GM19238 (cell line): ENCODE data around the gene MAG.
A peak's percentile ranks its signal among the peaks of the same experiment; 100 is the strongest.

Source experiments
- DNase-seq: peaks from one replicate; pipeline ENCODE4 v3.0.0; 2011; ENCODE audit warnings: low spot score; ENCODE audit not compliant: insufficient read length

Gene MAG

DNA sequence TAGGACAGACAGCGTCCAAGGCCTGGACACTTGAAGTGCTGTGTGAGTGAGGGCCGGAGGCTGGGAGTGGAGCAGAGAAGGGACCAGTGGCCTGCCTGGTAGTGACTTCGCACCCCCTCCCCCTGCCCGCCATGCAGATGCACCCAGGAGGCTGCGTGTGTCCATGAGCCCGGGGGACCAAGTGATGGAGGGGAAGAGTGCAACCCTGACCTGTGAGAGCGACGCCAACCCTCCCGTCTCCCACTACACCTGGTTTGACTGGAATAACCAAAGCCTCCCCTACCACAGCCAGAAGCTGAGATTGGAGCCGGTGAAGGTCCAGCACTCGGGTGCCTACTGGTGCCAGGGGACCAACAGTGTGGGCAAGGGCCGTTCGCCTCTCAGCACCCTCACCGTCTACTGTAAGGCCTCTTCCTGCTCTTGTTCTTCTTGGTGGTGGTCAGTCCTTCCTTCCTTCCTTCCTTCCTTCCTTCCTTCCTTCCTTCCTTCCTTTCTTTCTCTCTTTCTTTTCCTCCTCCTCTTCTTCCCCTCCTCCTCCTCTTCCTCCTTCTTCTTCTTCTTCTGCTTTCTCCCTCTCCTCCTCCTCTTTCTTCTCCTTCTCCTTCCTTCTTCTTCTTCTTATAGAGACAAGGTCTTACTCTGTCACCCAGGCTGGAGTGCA is 49.7 kb downstream of the MAG start:
- DNase-seq: no peak

DNA sequence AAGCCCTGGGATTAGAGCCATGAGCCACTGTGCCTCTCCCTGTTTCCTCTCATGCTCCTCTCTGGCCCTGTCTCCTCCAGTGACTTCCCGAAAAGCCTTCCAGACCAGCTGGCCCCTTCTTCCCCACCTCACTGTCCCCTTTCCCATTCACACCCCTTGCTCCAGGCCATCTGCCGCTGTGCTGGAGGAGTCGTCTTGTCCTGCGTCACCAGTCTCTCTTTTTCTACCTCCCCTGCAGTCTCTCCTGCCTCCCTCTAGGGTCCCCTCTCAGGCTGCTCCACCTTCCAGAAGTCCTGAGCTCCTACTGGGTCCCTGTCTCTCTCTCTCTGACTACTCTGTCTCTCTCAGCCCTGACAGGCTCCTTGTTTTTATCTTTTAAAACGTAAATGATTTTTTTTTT is 50.5 kb downstream of the MAG start:
- no peak for DNase-seq

DNA sequence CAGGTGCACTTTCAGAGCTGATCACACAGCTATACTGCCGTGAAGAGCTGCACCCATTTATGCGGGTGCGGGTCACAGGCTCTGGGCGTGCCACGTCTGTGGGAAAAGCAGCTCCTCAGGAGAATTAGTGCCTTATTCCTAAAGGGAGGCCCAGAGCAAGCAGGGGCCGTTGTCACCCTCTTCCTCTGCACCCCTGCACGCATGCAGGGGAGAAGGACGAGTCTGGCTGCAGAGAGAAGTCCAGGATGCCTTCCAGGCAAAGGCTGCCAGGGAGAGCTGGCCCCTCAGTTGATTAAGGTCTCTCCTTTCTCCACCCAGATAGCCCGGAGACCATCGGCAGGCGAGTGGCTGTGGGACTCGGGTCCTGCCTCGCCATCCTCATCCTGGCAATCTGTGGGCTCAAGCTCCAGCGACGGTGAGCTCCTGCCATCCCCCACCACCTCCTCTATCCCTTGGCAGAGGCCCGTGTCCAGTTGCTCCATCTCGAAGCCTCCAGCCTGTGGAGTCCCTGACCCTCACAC is 52.6 kb downstream of the MAG start:
- DNase-seq: no peak

DNA sequence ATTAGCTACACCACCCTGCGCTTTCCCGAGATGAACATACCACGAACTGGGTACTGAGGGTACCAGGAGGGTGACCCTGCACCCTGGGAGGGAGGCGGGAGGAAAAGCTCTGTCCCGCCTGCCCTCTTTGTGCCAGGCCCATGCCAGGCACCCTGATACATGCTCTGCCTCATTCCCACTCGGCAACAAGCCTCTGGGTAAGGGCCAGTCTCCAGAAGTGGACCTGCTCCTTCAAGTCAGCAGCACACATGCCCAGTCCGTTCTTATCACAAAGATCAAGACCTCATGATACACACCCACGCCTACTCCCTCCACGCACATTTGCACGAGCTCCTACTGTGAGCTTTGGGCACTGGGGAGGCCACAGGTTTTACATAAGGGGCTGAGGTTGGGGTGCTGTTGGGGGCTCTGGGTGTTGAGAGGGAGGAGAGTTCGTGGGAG is 53.7 kb downstream of the MAG start:
- no peak for DNase-seq

DNA sequence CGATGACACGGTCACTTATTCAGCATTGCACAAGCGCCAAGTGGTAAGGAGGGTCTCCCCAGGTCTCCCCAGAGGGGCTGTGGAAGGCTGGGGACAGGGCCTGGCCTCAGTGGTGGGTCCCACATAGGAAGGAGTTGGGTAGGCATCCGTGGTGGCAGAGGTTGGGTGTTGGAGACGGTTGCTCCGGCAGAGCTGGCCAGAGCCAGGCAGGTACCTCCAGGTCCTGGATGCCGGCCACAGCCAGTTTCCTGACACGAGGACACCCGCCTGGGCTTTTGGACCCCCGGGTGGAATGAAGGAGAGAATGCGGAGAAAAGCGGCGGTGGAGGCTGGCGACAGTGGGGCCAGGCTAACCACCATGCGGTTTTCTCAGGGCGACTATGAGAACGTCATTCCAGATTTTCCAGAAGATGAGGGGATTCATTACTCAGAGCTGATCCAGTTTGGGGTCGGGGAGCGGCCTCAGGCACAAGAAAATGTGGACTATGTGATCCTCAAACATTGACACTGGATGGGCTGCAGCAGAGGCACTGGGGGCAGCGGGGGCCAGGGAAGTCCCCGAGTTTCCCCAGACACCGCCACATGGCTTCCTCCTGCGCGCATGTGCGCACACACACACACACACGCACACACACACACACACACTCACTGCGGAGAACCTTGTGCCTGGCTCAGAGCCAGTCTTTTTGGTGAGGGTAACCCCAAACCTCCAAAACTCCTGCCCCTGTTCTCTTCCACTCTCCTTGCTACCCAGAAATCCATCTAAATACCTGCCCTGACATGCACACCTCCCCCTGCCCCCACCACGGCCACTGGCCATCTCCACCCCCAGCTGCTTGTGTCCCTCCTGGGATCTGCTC is 54.5 kb downstream of the MAG start:
- peak; percentile 62 for DNase-seq

DNA sequence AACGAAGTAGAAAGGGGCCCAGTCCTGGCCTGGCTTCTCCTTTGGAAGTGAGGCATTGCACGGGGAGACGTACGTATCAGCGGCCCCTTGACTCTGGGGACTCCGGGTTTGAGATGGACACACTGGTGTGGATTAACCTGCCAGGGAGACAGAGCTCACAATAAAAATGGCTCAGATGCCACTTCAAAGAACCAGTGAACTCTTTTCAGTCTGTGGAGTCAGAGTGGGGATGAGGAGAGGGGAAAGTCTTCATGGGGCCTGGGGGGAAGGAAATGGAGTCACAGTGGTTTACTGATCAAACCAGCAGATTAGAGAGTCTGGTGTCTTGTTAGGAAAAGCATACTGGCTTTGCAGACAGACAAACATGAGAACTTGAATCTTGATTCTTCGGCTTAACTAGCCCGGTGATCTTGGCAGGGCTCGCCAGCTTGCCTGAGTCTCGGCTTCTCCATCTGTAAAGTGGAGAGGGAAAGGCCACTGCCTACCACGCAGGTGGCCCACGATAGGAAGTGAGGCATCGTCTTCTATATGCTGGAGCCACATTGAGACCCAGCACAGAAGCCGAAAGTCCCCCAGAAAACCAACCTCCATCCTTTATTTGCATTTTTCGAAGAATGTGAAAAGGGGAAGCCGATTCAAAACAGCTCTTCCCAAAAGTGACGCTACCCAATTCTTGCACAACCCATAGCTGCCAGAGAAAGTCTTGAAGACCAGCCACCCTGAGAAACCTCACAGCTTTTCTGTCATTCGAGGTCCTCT is 55.4 kb downstream of the MAG start, which contains the start of gene FFAR1:
Gene FFAR1, plus strand, starts transcription at position 732 of the 759 bp plus-strand sequence. CDS start 3,650 bp downstream, outside the sequence.
- DNase-seq: peak; percentile 76

DNA sequence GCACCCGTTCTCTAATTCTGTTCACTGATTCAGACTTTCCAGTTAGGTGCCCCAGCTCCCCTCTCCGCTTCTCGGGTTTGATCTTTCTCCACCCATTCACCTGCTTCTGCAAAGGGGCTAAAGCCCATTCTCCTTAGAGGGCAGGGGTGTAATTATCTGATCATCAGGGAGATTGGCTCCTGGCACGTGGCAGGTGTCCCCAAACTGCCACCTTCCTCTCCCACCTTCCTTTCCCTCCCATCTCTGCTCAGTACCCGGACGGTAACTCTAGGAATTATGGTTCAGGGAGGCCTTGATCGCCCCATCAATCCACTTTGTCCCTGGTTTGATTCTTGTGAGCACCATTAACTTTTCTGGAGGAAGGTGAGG is 56.0 kb downstream of the MAG start:
- no peak for DNase-seq

DNA sequence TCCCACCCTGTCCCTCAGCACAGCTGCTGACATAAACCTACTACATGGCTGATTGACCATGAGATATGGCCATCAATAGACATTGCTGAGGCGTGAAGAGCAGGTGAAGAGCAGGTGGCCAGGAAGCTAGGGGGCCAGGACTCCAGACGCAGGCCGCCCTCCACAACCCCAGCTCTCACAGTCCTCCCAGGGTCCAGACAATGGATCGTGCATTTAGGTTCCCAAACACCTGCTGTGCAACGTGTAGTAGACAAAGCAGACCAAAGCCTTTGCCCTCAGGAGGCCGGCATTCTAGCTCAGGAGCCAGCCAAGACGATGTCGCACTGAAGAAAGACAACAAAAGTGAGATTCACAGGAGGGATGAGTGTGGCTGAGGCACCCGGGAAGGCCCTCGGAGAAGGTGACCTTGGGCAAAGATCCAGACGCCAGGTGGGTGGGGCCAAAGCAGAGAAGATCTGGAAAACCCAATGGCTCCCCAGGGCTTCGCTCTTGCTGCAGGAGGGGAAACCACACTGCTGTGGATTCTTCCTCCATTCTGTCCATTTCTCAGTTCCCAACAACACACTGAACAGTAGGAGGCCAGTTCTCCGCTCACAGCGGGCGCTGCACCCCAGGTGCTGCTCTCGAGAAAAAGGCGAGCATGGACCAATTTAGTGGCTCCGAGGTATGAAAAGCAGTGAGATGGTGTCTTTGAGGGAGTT is 57.1 kb downstream of the MAG start:
- no peak for DNase-seq

DNA sequence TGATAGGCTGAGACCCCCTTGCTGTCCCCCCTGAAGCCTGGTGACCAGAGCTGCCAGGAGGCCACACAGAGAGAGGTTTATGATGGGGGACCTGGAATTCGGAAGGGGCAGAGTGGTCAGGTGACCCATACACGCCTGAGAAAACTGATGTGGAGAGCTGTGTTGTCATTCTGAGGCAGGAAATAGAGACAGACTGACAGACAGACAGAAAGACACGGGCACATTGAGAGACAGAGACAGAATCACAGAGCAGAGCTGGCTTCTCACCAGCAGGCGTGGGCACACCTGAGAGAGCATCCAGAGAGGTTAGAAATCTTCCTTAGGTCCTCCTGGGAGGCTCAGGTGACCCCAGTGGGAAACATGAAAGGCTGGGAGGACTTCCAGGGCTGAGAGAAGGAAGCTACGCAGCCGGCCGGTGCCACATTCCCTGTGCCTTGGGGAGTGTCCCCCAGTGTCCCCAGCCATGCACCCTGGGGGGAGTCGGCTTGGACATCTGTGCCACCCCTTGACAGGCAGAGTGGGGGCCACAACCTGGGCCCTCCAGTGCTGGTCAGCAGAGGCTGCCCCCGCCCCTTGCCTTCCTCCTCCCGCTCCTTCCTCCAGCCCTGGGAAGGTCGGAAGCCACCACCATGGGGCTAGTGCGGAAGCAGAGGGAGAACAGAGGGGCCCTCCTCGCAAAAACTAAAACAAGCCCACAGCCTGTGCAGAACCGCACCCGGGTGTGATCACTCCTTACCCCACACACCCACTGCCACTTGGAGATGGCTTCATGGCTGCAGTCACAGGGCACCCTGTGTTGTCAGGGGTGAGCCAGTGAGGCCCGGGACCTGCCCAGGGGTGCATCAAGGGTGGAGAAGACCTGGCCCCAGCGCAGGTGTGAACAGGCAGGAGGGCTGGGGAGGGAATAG is 57.9 kb downstream of the MAG start:
- no peak for DNase-seq

DNA sequence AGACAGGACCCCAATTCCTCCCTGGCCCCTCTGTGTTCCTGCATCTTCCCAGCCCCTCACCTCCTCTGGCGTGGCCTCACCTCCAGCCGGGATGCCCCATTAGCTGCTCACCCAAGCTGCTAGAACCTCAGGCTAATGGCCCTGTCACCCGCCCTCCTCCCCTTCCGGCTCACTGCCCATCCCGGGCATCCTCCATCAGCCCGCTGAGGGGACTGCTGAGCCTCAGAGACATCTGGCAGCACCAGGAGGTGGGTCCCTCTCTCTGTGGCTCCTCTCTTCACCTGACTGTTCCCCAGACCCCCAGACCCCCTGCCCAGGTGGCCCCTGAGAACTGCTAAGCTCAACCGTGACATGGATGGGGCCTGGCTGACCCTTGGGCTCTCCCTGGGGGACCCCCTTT is 58.6 kb downstream of the MAG start:
- no peak for DNase-seq

DNA sequence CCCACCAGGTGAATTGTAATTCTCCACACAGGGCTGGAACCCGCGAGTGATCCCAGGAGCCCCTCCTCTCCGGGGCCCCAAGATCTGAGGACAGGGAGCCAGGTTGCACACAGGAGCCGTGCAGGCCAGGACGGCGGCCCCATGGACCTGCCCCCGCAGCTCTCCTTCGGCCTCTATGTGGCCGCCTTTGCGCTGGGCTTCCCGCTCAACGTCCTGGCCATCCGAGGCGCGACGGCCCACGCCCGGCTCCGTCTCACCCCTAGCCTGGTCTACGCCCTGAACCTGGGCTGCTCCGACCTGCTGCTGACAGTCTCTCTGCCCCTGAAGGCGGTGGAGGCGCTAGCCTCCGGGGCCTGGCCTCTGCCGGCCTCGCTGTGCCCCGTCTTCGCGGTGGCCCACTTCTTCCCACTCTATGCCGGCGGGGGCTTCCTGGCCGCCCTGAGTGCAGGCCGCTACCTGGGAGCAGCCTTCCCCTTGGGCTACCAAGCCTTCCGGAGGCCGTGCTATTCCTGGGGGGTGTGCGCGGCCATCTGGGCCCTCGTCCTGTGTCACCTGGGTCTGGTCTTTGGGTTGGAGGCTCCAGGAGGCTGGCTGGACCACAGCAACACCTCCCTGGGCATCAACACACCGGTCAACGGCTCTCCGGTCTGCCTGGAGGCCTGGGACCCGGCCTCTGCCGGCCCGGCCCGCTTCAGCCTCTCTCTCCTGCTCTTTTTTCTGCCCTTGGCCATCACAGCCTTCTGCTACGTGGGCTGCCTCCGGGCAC is 59.6 kb downstream of the MAG start:
- no peak for DNase-seq

DNA sequence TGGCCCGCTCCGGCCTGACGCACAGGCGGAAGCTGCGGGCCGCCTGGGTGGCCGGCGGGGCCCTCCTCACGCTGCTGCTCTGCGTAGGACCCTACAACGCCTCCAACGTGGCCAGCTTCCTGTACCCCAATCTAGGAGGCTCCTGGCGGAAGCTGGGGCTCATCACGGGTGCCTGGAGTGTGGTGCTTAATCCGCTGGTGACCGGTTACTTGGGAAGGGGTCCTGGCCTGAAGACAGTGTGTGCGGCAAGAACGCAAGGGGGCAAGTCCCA is 60.2 kb downstream of the MAG start:
- DNase-seq: no peak

DNA sequence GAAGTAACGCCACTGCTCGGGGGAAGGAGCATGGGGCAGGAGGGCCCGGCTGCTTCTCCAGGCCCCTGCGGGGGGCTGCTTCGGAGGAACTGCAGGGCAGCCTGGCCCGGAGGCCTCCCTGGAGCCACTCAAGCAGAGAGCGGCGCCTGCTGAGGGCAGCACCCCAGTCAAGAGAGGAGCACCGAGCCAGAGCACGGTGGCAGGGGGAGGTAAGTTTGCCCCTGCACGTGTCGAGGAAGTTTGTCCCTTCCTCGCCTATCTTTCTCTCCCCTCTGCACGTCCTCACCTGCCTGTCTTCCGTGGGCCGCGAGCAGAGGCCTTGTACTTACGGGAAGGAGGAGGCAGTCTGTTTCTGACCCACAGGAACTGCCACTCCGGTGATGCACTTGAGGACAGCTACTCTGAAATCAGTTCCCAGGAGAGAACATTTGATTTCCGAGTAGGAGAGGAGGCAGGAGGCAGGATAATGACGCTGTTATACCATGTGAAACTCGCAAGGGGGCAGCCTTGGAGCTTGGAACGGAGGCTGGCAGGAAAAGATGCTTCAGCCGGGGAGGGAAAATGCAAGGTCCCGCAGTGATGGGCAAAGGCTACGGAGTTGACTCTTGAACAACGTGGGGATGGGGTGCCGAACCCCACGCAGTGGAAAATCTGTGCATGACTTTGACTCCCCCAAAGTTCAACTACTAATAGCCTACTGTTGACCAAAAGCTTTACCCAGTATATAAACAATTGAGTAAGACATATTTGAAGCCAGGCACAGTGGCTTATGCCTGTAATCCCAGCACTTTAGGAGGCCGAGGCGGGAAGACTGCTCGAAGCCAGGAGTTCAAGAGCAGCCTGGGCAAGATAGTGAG is 60.7 kb downstream of the MAG start:
- peak; percentile 64 for DNase-seq

DNA sequence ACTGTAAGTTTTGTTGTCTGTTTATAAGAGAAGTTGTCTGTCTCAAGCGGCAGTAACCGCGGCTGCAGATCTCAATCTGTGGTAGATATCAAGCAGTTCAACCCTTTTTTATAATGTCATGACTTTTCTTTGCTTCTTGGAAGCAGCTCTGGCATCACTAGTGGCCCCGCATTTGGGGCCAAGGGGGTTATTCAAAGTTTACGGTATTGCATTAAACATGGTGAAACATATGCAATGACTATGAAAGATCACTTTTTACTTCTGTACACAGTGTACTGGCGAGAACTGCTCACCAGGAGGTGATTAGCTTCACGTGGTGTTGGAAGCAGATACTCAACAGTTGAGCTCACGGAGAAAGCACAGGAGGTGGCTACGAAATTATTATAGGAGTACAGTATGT is 61.7 kb downstream of the MAG start:
- DNase-seq: no peak

DNA sequence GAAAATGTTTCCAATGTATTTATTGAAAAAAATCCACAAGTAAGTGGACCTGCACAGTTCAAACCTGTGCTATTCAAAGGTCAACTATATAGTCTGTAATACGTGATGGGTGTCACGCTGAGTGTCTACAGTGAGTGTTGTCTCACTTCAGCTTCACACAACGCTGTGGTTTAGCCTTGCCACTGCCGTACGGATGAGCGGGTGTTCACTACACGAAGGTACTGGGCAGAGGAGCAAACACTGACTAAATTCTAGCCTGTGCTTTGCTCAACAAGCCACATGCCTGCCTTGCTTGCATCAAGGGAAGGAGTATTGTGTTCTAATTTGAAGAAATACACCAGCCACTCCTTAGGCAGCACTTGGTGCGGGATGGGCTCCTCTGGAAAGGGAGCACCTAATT is 62.9 kb downstream of the MAG start:
- DNase-seq: no peak

DNA sequence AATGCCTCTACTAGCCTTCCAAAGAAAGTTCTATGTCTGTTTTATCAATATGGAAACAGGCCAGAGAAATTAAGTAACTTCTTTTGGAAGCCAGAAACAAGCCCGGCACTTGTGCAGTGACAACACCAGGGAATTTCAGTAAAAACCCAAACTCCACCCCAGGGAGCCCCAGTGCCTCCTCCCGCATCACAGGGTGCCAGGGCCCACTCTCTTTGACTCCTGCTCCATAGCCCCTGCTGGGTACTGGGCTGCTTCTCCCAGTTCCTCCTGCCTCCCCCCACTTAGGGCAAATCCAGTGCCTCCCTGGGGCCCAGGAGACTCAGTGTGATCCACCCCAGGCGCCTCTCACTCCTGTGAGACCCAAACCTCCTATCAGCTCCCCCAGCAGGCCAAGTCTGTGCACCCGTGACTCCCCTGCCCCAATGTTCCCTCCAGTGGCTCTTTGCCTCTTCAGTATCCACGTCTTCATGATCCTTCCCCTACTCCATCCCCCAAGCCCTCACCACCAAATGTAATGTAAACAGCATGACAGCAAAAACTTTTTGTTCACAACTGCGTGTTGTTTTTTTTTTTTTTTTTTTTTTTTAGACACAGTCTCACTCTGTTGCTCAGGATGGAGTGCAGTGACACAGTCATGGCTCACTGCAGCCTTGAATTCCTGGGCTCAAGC is 64.0 kb downstream of the MAG start:
- DNase-seq: no peak

DNA sequence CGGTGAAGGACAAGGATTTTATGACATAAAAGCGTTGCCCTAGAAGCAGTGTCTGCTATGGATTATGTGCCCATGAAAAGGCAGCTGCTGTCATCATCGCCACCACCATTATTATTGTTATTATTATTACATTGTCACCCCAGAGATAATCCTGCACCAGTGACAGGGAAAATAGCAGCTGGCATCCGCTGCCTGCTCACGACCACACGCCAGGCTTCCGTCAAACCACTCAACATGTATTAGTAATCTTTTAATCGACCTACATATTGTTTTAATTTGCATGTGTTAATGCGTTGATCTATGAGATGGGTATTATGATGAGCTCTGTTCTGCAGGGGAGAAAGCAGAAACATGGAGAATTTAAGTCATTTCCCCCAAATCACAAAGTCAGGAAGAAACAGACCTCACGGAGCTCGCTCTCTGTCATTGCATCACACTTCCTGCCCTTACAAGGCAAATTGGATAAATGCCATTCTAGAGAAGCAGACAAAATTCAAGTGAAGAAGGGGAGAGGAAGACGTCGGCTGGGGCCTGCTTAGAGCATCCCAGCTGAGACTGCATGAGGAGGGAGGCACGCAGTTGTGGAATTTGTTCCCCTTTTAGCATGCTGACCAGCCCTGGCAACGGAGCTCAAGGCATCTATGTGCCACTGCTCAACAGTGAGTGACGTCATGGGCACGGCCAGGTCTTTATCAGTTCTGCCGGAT is 66.1 kb downstream of the MAG start, which contains the start of gene FFAR3:
Gene FFAR3, plus strand, starts transcription at position 594 of the 707 bp plus-strand sequence. CDS start 431 bp downstream, outside the sequence.
- DNase-seq: no peak
